Mucosa of stomach (tissue), 1 donor: ENCODE data around the gene SH3RF3.
"Not testable (repeated sequence)": the region's sequence is repeated elsewhere in the genome, so short reads cannot be mapped to it uniquely, and the experiment has no call there.

ENCODE experiments used
- H3K27me3 ChIP-seq: one replicate; pipeline ENCODE4 v1.7.0; 2013; ENCODE audit warnings: mild to moderate bottlenecking, low read length; ENCODE audit not compliant: control insufficient read depth, insufficient read depth
- H3K36me3 ChIP-seq: one replicate; pipeline ENCODE4 v1.7.0; 2013; ENCODE audit warnings: low read length; ENCODE audit not compliant: control insufficient read depth, insufficient read depth
- H3K4me1 ChIP-seq: one replicate; pipeline ENCODE4 v1.7.0; 2013; ENCODE audit warnings: mild to moderate bottlenecking, low read length; ENCODE audit not compliant: control insufficient read depth, insufficient read depth
- H3K4me3 ChIP-seq: one replicate; pipeline ENCODE4 v1.7.0; 2013; ENCODE audit warnings: low read length
- H3K9ac ChIP-seq: one replicate; pipeline ENCODE4 v1.7.0; 2013; ENCODE audit warnings: mild to moderate bottlenecking, low read length, moderate library complexity
- H3K9me3 ChIP-seq: one replicate; pipeline ENCODE4 v1.7.0; 2013; ENCODE audit warnings: mild to moderate bottlenecking, low read length, moderate library complexity; ENCODE audit not compliant: control insufficient read depth
- donor health status: Pancreatic carcinoma.

Gene SH3RF3

GRCh38 chr2:109094144-109094543 is 34.9 kb upstream of the SH3RF3 start:
- Histone ChIP-seq H3K36me3 (no peaks in the 10 kb centered on the region), H3K4me3 (no peak overlapping the region), H3K9me3 (no peaks in the 10 kb centered on the region), H3K9ac (no peak overlapping the region), H3K27me3 (no peaks in the 10 kb centered on the region), H3K4me1 (peaks cover 16% of the 10 kb centered on the region)

GRCh38 chr2:109098251-109098920 is 30.6 kb upstream of the SH3RF3 start:
- H3K9ac ChIP-seq: no peak overlapping the region
- H3K4me3 ChIP-seq: no peak overlapping the region
- no peaks in the 10 kb centered on the region for H3K36me3 ChIP-seq
- H3K9me3 ChIP-seq: no peaks in the 10 kb centered on the region
- H3K27me3 ChIP-seq: peaks cover 3% of the 10 kb centered on the region
- peaks cover 18% of the 10 kb centered on the region for H3K4me1 ChIP-seq

DNA sequence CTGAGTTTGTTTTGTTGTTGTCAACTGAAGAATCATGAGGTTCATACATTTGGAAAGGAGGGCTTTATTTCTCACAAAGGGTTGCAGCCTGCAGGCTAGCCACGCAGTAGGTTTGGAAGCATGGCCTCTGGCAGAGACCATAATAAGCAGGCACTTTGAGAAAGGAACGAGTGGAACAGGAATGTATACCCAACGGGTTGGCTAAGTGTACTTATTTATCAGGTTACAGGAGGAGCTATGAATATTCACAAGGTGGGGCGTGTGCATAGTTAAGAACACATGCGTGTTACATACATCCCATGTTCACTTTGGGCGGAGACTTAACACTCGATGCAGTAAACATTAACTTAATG is 30.1 kb upstream of the SH3RF3 start:
- Histone ChIP-seq H3K9ac (no peak overlapping the region), H3K4me3 (no peak overlapping the region), H3K27me3 (peaks cover 3% of the 10 kb centered on the region), H3K9me3 (no peaks in the 10 kb centered on the region), H3K36me3 (no peaks in the 10 kb centered on the region), H3K4me1 (peaks cover 18% of the 10 kb centered on the region)

DNA sequence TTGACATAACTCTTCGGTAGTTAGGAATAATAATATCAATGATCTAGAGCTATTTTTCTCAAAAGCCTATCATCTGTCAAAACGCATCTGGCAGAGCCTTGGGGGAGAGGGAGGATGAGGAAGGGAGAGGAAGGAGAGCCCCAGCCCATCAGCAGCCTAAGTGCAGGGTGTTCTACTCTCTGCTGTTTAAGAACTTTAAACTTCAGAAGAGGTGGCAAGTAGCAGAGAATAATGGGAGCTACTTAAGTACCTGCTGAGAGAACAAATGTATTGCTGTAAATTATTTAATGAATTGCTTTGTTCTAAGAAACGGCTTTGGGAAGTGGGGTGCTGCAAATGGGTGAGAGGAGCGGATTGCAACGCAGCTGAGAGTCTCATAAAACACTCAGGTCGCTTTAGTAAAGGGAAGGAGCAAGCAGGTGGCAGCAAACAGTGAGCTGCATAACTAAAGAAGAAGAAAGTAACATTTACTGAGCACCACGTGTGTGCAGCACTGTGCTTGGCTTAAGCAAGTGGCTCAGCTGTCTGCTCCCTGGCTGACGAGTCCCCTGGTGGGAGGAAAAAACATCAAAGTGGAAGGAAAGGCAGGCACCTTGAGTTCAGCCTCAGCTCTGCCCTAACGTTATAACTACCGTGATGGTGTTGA is 26.3 kb upstream of the SH3RF3 start:
- Histone ChIP-seq H3K4me1 (peaks cover 16% of the 10 kb centered on the region), H3K9me3 (no peaks in the 10 kb centered on the region), H3K9ac (no peak overlapping the region), H3K27me3 (peaks cover 3% of the 10 kb centered on the region), H3K36me3 (no peaks in the 10 kb centered on the region), H3K4me3 (no peak overlapping the region)

DNA sequence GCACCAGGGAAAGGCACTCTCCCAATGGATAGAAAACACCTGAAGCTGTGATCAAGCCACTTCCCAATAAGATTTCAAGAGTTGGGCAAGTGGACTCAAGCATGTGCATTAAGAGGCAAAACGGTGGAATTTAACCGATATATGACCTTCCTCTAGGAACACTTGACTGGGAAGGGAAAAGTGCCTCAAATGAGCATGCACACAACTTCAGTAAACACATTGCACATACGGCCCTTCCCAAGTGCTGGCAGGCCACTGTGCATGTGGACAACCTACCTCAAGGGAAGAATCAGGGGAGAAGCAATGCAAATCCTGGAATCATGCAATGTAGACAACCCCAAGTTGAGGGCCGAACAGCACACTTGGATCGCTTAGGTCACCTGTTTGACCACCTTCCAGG is 23.9 kb upstream of the SH3RF3 start:
- H3K36me3 ChIP-seq: no peaks in the 10 kb centered on the region
- H3K4me1 ChIP-seq: no peaks in the 10 kb centered on the region
- H3K4me3 ChIP-seq: no peak overlapping the region
- peaks cover 3% of the 10 kb centered on the region for H3K27me3 ChIP-seq
- no peaks in the 10 kb centered on the region for H3K9me3 ChIP-seq
- no peak overlapping the region for H3K9ac ChIP-seq

DNA sequence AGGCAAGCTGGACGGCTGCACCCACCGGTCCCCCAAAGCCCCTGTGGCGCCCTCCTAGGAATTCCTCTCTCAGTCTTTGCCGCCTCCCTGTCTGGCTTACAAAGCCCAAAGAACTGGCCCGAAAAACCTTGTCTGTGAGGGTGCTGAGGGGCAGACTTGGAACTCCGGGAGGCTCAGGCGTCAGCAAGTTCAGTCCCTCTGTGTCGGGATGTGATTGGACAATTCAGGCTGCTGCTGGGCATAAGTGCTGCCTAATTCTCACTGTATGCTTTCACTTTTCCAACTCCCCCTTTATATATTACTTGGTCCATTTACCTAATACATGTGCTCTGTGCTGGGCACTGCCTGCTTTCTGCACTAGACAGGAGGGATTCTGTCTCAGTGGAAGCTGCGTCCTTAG is 20.3 kb upstream of the SH3RF3 start:
- Histone ChIP-seq H3K27me3 (no peaks in the 10 kb centered on the region), H3K4me3 (no peak overlapping the region), H3K9me3 (no peaks in the 10 kb centered on the region), H3K9ac (no peak overlapping the region), H3K4me1 (no peaks in the 10 kb centered on the region), H3K36me3 (no peaks in the 10 kb centered on the region)

DNA sequence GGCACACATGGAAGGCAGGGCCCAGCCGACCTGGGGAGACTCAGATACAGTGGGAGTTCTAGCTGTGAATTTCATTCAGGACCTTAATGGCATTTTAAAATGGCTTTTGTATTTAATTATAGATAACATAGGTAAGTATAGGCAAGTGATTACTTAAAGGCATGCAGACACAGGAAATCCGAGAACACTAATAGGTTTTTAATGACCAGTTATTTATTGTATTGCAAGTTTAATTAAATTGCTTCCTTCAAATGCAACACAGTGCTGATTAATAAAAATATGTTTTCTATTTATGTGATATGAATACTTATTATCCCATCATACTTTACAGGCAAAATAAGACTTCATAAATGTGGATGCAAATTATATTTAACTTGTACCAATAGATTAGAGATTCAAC is 19.7 kb upstream of the SH3RF3 start:
- Histone ChIP-seq H3K4me3 (no peak overlapping the region), H3K9ac (no peak overlapping the region)

DNA sequence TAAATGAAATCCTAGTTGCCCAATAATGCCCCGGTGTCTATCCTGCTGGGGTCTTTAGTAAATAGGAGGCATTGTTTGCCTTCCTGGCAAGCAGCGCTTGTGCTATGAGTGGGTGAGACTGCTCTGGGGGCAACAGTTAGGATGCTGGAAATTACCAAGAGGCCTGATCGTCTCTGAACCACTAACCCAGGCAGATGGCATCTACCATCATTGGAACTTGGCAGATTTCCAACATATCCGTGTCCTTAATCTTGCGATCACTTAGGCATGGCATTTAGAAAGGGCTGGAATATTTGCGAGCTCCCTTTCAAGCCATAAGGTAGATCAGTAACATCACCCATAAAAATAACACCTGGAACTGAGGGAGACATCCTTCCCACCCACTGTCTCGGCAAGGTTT is 18.8 kb upstream of the SH3RF3 start:
- Histone ChIP-seq H3K4me1 (no peaks in the 10 kb centered on the region), H3K9ac (no peak overlapping the region), H3K27me3 (no peaks in the 10 kb centered on the region), H3K36me3 (no peaks in the 10 kb centered on the region), H3K9me3 (no peaks in the 10 kb centered on the region), H3K4me3 (no peak overlapping the region)

More for the DNA sequence above, 19.7 kb upstream of the SH3RF3 start:
- H3K4me1 ChIP-seq: no peaks in the 10 kb centered on the region
- no peaks in the 10 kb centered on the region for H3K36me3 ChIP-seq
- H3K9me3 ChIP-seq: no peaks in the 10 kb centered on the region
- no peaks in the 10 kb centered on the region for H3K27me3 ChIP-seq

DNA sequence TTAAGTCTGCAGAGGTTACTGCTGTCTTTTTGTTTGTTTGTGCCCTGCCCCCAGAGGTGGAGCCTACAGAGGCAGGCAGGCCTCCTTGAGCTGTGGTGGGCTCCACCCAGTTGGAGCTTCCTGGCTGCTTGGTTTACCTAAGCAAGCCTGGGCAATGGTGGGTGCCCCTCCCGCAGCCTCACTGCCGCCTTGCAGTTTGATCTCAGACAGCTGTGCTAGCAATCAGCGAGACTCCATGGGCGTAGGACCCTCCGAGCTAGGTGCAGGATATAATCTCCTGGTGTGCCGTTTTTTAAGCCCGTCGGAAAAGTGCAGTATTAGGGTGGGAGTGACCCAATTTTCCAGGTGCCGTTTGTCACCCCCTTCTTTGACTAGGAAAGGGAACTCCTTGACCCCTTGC is 11.8 kb upstream of the SH3RF3 start:
- not testable (repeated sequence) for H3K4me1 ChIP-seq, H3K9me3 ChIP-seq, H3K27me3 ChIP-seq, H3K9ac ChIP-seq, H3K36me3 ChIP-seq, H3K4me3 ChIP-seq

DNA sequence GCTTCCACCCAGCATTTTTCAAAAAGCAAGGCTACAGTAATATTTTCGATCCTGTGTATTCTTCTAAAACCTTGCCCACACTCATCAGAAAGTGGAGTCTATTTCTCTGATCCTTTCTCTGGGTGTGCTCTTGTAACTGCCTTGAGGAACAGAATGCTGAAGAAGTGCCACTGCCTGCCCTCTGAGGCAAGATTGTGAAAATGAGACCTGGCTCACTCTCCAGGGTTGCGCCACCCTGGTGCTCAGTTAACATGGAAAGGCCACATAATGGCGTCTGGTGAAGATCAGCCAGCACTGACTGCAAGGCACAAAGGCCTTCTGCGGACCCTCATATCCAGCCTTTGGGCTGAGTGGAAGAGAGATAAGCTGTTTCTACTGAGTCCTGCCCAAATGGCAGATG is 11.2 kb upstream of the SH3RF3 start:
- Histone ChIP-seq H3K27me3 (no peaks in the 10 kb centered on the region), H3K4me3 (no peak overlapping the region), H3K4me1 (no peaks in the 10 kb centered on the region), H3K9me3 (no peaks in the 10 kb centered on the region), H3K36me3 (no peaks in the 10 kb centered on the region), H3K9ac (no peak overlapping the region)

- H3K9me3 ChIP-seq: no peaks in the 10 kb centered on the region
- H3K4me1 ChIP-seq: no peaks in the 10 kb centered on the region
- no peaks in the 10 kb centered on the region for H3K27me3 ChIP-seq
- no peaks in the 10 kb centered on the region for H3K36me3 ChIP-seq
- no peak overlapping the region for H3K9ac ChIP-seq
- no peak overlapping the region for H3K4me3 ChIP-seq
These were observed 10.7 kb upstream of the SH3RF3 start for GRCh38 chr2:109118321-109118720.

DNA sequence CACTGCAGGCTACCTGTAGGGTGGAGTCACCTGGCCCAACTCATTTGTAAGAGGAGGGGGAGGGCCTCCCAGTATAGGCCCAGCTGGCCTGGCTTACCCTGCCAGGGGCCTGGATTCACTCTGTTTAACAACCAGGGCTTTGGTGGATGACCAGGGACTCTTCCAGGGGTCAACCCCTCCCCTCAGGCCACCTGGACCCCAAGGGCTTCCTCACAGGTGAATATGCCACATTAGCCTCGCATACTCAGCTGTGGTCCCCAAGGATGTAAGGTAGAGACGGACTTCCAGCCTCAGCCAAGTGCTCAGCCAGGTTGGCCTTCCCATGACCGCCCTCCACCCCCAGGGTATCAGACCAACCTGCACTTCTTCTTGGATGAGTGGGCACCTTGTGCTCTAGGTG is 8.8 kb upstream of the SH3RF3 start:
- Histone ChIP-seq H3K4me1 (no peaks in the 10 kb centered on the region), H3K9me3 (no peaks in the 10 kb centered on the region), H3K9ac (no peak overlapping the region), H3K4me3 (no peak overlapping the region), H3K27me3 (peaks cover 4% of the 10 kb centered on the region), H3K36me3 (no peaks in the 10 kb centered on the region)

GRCh38 chr2:109120686-109121085 is 8.3 kb upstream of the SH3RF3 start:
- H3K36me3 ChIP-seq, H3K4me1 ChIP-seq, H3K4me3 ChIP-seq, H3K9me3 ChIP-seq, H3K27me3 ChIP-seq, H3K9ac ChIP-seq: not testable (repeated sequence)
